ENCODE measurements around the gene CLBA1.

The CLBA1 gene

GRCh38 chr14:104968541-104969401, 16.8 kb upstream of the CLBA1 start:
- DNase-seq, result no peak

- DNase-seq, result no peak
Measured at GRCh38 chr14:104969741-104970230, 15.8 kb upstream of the CLBA1 start.

GRCh38 chr14:104970231-104971068, 15.1 kb upstream of the CLBA1 start:
- peak in 1 of 51 donors; percentile 28 for DNase-seq

- no peak for DNase-seq
Measured at GRCh38 chr14:104971447-104972240, 13.9 kb upstream of the CLBA1 start.

- no peak for DNase-seq
Measured at GRCh38 chr14:104972301-104973134, 13.1 kb upstream of the CLBA1 start.

GRCh38 chr14:104973135-104973384, 12.5 kb upstream of the CLBA1 start:
- peak in 17 of 51 donors; percentile 22 to 86 (median 44) for DNase-seq

GRCh38 chr14:104973385-104974145, 12.0 kb upstream of the CLBA1 start:
- peak in 9 of 51 donors; percentile 33 to 75 (median 66) for DNase-seq

- no peak for DNase-seq
Measured at GRCh38 chr14:104974146-104974541, 11.4 kb upstream of the CLBA1 start.

GRCh38 chr14:104974665-104975390, 10.8 kb upstream of the CLBA1 start:
- DNase-seq, result no peak

GRCh38 chr14:104975481-104976197, 9.9 kb upstream of the CLBA1 start:
- DNase-seq, result no peak

- peak in 43 of 51 donors; percentile 10 to 81 (median 50) for DNase-seq
Measured at GRCh38 chr14:104976198-104977007, 9.2 kb upstream of the CLBA1 start.

GRCh38 chr14:104977008-104977680, 8.4 kb upstream of the CLBA1 start:
- no peak for DNase-seq

GRCh38 chr14:104977681-104978653, 7.6 kb upstream of the CLBA1 start, which contains the start of gene AHNAK2:
TSS of gene AHNAK2 (minus strand) at chr14:104978374. CDS start at chr14:104978237, 137 bp downstream.
- DNase-seq, result peak in 19 of 51 donors; percentile 13 to 72 (median 39)

- DNase-seq, result no peak
Measured at GRCh38 chr14:104978746-104979691, 6.6 kb upstream of the CLBA1 start.
